LNCAP (cell line): ENCODE results near the gene MYL6.

Source experiments
- CTCF ChIP-seq: fragments of 450-650 bp; IDR thresholded peaks from 2 replicates; pipeline ENCODE4 v1.5.1; 2017; ENCODE audit warnings: mild to moderate bottlenecking

Gene MYL6

GRCh38 chr12:56137853-56138571 lies 20.1 kb upstream of the MYL6 start:
- TF ChIP-seq CTCF, result no peak

- no peak for TF ChIP-seq CTCF
Observed at GRCh38 chr12:56141946-56142784, 16.0 kb upstream of the MYL6 start.

GRCh38 chr12:56143217-56143616 lies 14.9 kb upstream of the MYL6 start:
- TF ChIP-seq CTCF, result no peak

- TF ChIP-seq CTCF, result no peak
Observed at GRCh38 chr12:56143870-56144269, 14.3 kb upstream of the MYL6 start.

- TF ChIP-seq CTCF, result no peak
Observed at GRCh38 chr12:56145217-56145616, 12.9 kb upstream of the MYL6 start.

- no peak for TF ChIP-seq CTCF
Observed at GRCh38 chr12:56146492-56147460, 11.4 kb upstream of the MYL6 start.

GRCh38 chr12:56150563-56150962 lies 7.6 kb upstream of the MYL6 start:
- TF ChIP-seq CTCF, result no peak
